Pancreas (tissue), 10 donors: ENCODE results near the gene PMP22. TPM values are rescaled to one million over a fixed set of nuclear protein-coding genes. Genes with fewer than 3 reads are reported as not detected.

Experiments used
- ATAC-seq, 4 donors: fragments of 200-7000 bp; cut with Tn5 transposase; one replicate each; pipeline versions ENCODE4 v1.8.0 to v1.9.1; 2020; ENCODE audit warnings: mild to moderate bottlenecking in 4 of 4, moderate library complexity in 4 of 4
- DNase-seq, 6 donors: peaks; one replicate each; pipeline ENCODE4 v3.0.0-alpha.2; 2020
- FAIRE-seq: peaks from 2 replicates; lab custom pipeline; 2012; peaks lifted over from hg19 to GRCh38; lab: Jason Lieb, UNC
- H3K27ac ChIP-seq, 4 donors: fragments of 200-600 bp; sonication (generic); 1 replicate in 3 of 4; 2 replicates in 1 of 4; pipeline versions ENCODE4 v1.5.0 to v1.8.0; 2020
- H3K27me3 ChIP-seq, 4 donors: fragments of 200-600 bp; one replicate each; pipeline ENCODE4 v1.8.0; 2021
- H3K36me3 ChIP-seq, 3 donors: fragments of 200-600 bp; sonication (generic) in 1 of 3; one replicate each; pipeline versions ENCODE4 v1.5.0 to v1.8.0; 2020 to 2021
- H3K4me1 ChIP-seq, 3 donors: fragments of 200-600 bp; one replicate each; pipeline ENCODE4 v1.8.0; 2021
- H3K4me3 ChIP-seq, 4 donors: fragments of 200-600 bp; sonication (generic) in 2 of 4; one replicate each; pipeline versions ENCODE4 v1.5.0 to v1.8.0; 2020 to 2021
- H3K9me3 ChIP-seq, 4 donors: fragments of 200-600 bp; one replicate each; pipeline ENCODE4 v1.8.0; 2021
- CTCF ChIP-seq, 4 donors: fragments of 200-600 bp; sonication (generic) in 3 of 4; IDR thresholded peaks; one replicate each; pipeline versions ENCODE4 v1.5.0 to v1.8.0; 2021; ENCODE audit warnings: antibody characterized with exemption in 4 of 4
- WGBS, 2 donors: extraction: QIAGEN DNeasy Blood & Tissue Kit; methylation state at CpG; one replicate each; pipeline ENCODE4 v1.1.7; 2013; 5-methylcytosine and 5-hydroxymethylcytosine counted together
- intact Hi-C, 3 donors: fragments of 100-400 bp; cut with DNase I; formaldehyde crosslinking; loops; one replicate each; pipeline versions ENCODE4 v1.11.1 to v1.14.2; 2022
- polyA plus RNA-seq, 2 donors: library from polyadenylated mRNA; stranded (reverse); fragments of 200-250 nt; gene quantifications; one replicate each; pipeline ENCODE4 v1.2.3, GENCODE V29; 2013
- total RNA-seq, 6 donors: library from RNA; stranded (reverse); fragmentation: NEBNext Ultra II Directional in 4 of 6; extraction: Animal tissue kit (Norgen Biotek cat#: 25700) in 4 of 6; gene quantifications; one replicate each; pipeline versions ENCODE4 v1.2.1 to v1.2.4, GENCODE V29; 2021 to 2023
- donor health status: healthy with polysubstance abuse.
- donor health status: DM: no; HTN: no; CAD: no; lungs with moderate emphysema.
- donor health status: DM: no; HTN: no; CAD: no.
- donor health status: control.
- donor health status: control.
- donor health status: Bipolar disorder and iron deficiency.
- donor health status: DM: yes; HTN: yes; CAD: no.
- donor health status: DM: no; HTN: no; CAD: no.
- donor health status: DM: no; HTN: no; CAD: no.
- donor health status: DM: yes; HTN: yes; CAD: no.

Gene PMP22
- total and polyA plus RNA-seq, 8 donors, result 5.8 to 24.8 (median 10.4) TPM

- ATAC-seq, result no peak
- no peak for FAIRE-seq
- intact Hi-C loops, result no loop called here
- WGBS, 2 donors, result 91 to 92% methylated on average over 2 of the region's 2 CpGs
- no peak for TF ChIP-seq CTCF (IDR thresholded peaks at IDR 0.05)
- DNase-seq, result no peak
- no peak overlapping the region for H3K27ac ChIP-seq
- H3K4me3 ChIP-seq, result no peak overlapping the region
- H3K9me3 ChIP-seq, result no peaks in the 10 kb centered on the region
- H3K4me1 ChIP-seq, result no peaks in the 10 kb centered on the region
- H3K27me3 ChIP-seq, result no peaks in the 10 kb centered on the region
- no peaks in the 10 kb centered on the region for H3K36me3 ChIP-seq
Observed at GRCh38 chr17:15237106-15237425, 28.1 kb downstream of the PMP22 start.

GRCh38 chr17:15236281-15237105 is 28.6 kb downstream of the PMP22 start:
- H3K27me3 ChIP-seq, result no peaks in the 10 kb centered on the region
- H3K4me3 ChIP-seq, result no peak overlapping the region
- ATAC-seq (peak in 2 of 4 donors; percentile 20 to 51), FAIRE-seq (no peak), DNase-seq (no peak)
- WGBS, 2 donors, result 80 to 83% methylated on average over 10 of the region's 10 CpGs
- H3K27ac ChIP-seq, result no peak overlapping the region
- H3K9me3 ChIP-seq, result no peaks in the 10 kb centered on the region
- no peaks in the 10 kb centered on the region for H3K4me1 ChIP-seq
- no peak for TF ChIP-seq CTCF (IDR thresholded peaks at IDR 0.05)
- H3K36me3 ChIP-seq, result no peaks in the 10 kb centered on the region
- intact Hi-C loops, result no loop called here

- Histone ChIP-seq H3K9me3 (no peaks in the 10 kb centered on the region), H3K36me3 (no peaks in the 10 kb centered on the region), H3K4me3 (no peak overlapping the region), H3K27me3 (no peaks in the 10 kb centered on the region), H3K4me1 (no peaks in the 10 kb centered on the region), H3K27ac (no peak overlapping the region)
- no peak for TF ChIP-seq CTCF (IDR thresholded peaks at IDR 0.05)
- ATAC-seq (no peak), FAIRE-seq (no peak), DNase-seq (no peak)
- WGBS, 2 donors, result 92 to 93% methylated on average over 7 of the region's 7 CpGs
- intact Hi-C loops, result no loop called here
Observed at GRCh38 chr17:15233971-15234370, 31.2 kb downstream of the PMP22 start.

- Histone ChIP-seq H3K4me1 (no peaks in the 10 kb centered on the region), H3K4me3 (no peak overlapping the region), H3K27me3 (no peaks in the 10 kb centered on the region), H3K9me3 (no peaks in the 10 kb centered on the region), H3K27ac (no peak overlapping the region), H3K36me3 (no peaks in the 10 kb centered on the region)
- 83 to 85% methylated on average over 4 of the region's 4 CpGs for WGBS, 2 donors
- DNase-seq (no peak), FAIRE-seq (no peak), ATAC-seq (peak in 2 of 4 donors; percentile 35 to 72)
- no peak for TF ChIP-seq CTCF (IDR thresholded peaks at IDR 0.05)
- intact Hi-C loops, result no loop called here
Observed at GRCh38 chr17:15233022-15233805, 31.9 kb downstream of the PMP22 start.
